ENCODE results near the gene HCFC1. TPM values are rescaled to one million over a fixed set of nuclear protein-coding genes. Genes with fewer than 3 reads are reported as not detected.

The HCFC1 gene
- polyA plus RNA-seq, 2 of the 4 experiments (the other 2 are of a cell fraction) = 4.4 to 33.3 TPM

GRCh38 chrX:153960077-153960476, 11.5 kb downstream of the HCFC1 start:
- H3K4me2 ChIP-seq = no peak overlapping the region
- no peak for FAIRE-seq
- no peak overlapping the region for H3K27ac ChIP-seq
- TF ChIP-seq MAZ (IDR thresholded peaks at IDR 0.05; ENCODE audit: borderline replicate concordance, low read depth, low read length) (no peak), USF2 (IDR thresholded peaks at IDR 0.05) (no peak), ZNF302 (CRISPR knock-in tag; IDR thresholded peaks at IDR 0.05) (no peak), POLR2A (IDR thresholded peaks at IDR 0.05; ENCODE audit: low read length) (no peak), MYC (IDR thresholded peaks at IDR 0.05; ENCODE audit: borderline replicate concordance, low read length) (no peak), TFCP2L1 (CRISPR knock-in tag; IDR thresholded peaks at IDR 0.05) (no peak), SMC3 (IDR thresholded peaks at IDR 0.05) (no peak), PBX3 (IDR thresholded peaks at IDR 0.05) (no peak), HMGXB4 (CRISPR knock-in tag; IDR thresholded peaks at IDR 0.05; ENCODE audit: borderline replicate concordance) (no peak), BCL3 (IDR thresholded peaks at IDR 0.05) (no peak), ZC3H11A (IDR thresholded peaks at IDR 0.05) (no peak), ESRRA (IDR thresholded peaks at IDR 0.05; ENCODE audit: borderline replicate concordance, low read length) (no peak), HOXB5 (CRISPR knock-in tag; IDR thresholded peaks at IDR 0.05) (no peak), RARB (CRISPR knock-in tag; IDR thresholded peaks at IDR 0.05) (no peak), NFE2L2 (conservative IDR thresholded peaks at IDR 0.05; ENCODE audit: low read length) (no peak)
- TF ChIP-seq, protein P1, sequence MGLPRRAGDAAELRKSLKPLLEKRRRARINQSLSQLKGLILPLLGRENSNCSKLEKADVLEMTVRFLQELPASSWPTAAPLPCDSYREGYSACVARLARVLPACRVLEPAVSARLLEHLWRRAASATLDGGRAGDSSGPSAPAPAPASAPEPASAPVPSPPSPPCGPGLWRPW (IDR thresholded peaks at IDR 0.05) = no peak
- TF ChIP-seq, protein P2, sequence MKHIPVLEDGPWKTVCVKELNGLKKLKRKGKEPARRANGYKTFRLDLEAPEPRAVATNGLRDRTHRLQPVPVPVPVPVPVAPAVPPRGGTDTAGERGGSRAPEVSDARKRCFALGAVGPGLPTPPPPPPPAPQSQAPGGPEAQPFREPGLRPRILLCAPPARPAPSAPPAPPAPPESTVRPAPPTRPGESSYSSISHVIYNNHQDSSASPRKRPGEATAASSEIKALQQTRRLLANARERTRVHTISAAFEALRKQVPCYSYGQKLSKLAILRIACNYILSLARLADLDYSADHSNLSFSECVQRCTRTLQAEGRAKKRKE (CRISPR knock-in tag; IDR thresholded peaks at IDR 0.05; ENCODE audit: low read depth) = no peak
- TF ChIP-seq, protein P3, sequence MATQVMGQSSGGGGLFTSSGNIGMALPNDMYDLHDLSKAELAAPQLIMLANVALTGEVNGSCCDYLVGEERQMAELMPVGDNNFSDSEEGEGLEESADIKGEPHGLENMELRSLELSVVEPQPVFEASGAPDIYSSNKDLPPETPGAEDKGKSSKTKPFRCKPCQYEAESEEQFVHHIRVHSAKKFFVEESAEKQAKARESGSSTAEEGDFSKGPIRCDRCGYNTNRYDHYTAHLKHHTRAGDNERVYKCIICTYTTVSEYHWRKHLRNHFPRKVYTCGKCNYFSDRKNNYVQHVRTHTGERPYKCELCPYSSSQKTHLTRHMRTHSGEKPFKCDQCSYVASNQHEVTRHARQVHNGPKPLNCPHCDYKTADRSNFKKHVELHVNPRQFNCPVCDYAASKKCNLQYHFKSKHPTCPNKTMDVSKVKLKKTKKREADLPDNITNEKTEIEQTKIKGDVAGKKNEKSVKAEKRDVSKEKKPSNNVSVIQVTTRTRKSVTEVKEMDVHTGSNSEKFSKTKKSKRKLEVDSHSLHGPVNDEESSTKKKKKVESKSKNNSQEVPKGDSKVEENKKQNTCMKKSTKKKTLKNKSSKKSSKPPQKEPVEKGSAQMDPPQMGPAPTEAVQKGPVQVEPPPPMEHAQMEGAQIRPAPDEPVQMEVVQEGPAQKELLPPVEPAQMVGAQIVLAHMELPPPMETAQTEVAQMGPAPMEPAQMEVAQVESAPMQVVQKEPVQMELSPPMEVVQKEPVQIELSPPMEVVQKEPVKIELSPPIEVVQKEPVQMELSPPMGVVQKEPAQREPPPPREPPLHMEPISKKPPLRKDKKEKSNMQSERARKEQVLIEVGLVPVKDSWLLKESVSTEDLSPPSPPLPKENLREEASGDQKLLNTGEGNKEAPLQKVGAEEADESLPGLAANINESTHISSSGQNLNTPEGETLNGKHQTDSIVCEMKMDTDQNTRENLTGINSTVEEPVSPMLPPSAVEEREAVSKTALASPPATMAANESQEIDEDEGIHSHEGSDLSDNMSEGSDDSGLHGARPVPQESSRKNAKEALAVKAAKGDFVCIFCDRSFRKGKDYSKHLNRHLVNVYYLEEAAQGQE (IDR thresholded peaks at IDR 0.05) = no peak
- no peak for DNase-seq (ENCODE audit: low read depth in 1 of 2, low spot score in 1 of 2)
- CTCF ChIA-PET = interaction anchor here (2.5 to 5.5 kb wide), 2 partner anchors 11 to 13 kb away, joined by 7 to 47 read pairs; no protein-coding TSS in a partner anchor
- H3K9me3 ChIP-seq = no peaks in the 10 kb centered on the region
- POLR2A ChIA-PET = no interaction called here
- 92% methylated on average over 14 of the region's 16 CpGs for WGBS (ENCODE audit: missing lambda C conversion rate)
- no peak for ATAC-seq
- H3K4me1 ChIP-seq = no peaks in the 10 kb centered on the region
- no peak overlapping the region for H3K4me3 ChIP-seq

All from A549 (cell line).